PC-3 (cell line): ENCODE results near the gene ZEB2. TPM values are rescaled to one million over a fixed set of nuclear protein-coding genes. Genes with fewer than 3 reads are reported as not detected.

Experiments
- ATAC-seq: fragments of 200-7000 bp; cut with Tn5 transposase; 2 replicates; pipeline ENCODE4 v1.9.1; 2020; ENCODE audit warnings: mild to moderate bottlenecking, moderate library complexity
- BruUV-seq: library from RNA; stranded (reverse); fragments of 400-500 nt; replicated peaks from 2 replicates; lab custom pipeline; 2021; lab: Mats Ljungman, UMichigan
- CTCF ChIA-PET: fragments of 300-600 bp; sonication (Branson Sonifier 250); formaldehyde crosslinking; loops from one replicate; lab custom pipeline; 2022; ENCODE audit warnings: antibody characterized with exemption; lab: Charles Lee
- POLR2A ChIA-PET: fragments of 300-600 bp; sonication (Branson Sonifier 250); formaldehyde crosslinking; loops from one replicate; lab custom pipeline; 2022; ENCODE audit warnings: antibody characterized with exemption; ENCODE audit not compliant: unreplicated experiment; lab: Charles Lee
- DNase-seq: peaks from one replicate; pipeline ENCODE4 v3.0.0-alpha.2; 2015
- H2AFZ ChIP-seq: fragments of 300-600 bp; sonication (generic); 2 replicates; pipeline ENCODE4 v1.6.0; 2016; ENCODE audit warnings: antibody characterized with exemption, low read length
- H3F3A ChIP-seq: fragments of 300-600 bp; sonication (generic); one replicate; pipeline ENCODE4 v1.6.0; 2017; ENCODE audit warnings: antibody characterized with exemption, low read length, control low read depth, mild to moderate bottlenecking; ENCODE audit not compliant: unreplicated experiment
- H3K27ac ChIP-seq: fragments of 300-600 bp; sonication (generic); 2 replicates; pipeline ENCODE4 v1.5.1; 2016; ENCODE audit warnings: mild to moderate bottlenecking, low read length
- H3K27me3 ChIP-seq: fragments of 300-600 bp; sonication (generic); 2 replicates; pipeline ENCODE4 v1.6.1; 2016; ENCODE audit warnings: low read length, mixed read lengths
- H3K36me3 ChIP-seq: fragments of 300-600 bp; sonication (generic); 2 replicates; pipeline ENCODE4 v1.6.1; 2016; ENCODE audit warnings: low read depth, mixed run types, low read length, mixed read lengths
- H3K4me1 ChIP-seq: fragments of 300-600 bp; sonication (generic); 2 replicates; pipeline ENCODE4 v1.5.1; 2016; ENCODE audit warnings: low read length; ENCODE audit not compliant: insufficient read depth
- H3K4me2 ChIP-seq: fragments of 300-600 bp; sonication (generic); 2 replicates; pipeline ENCODE4 v1.6.0; 2016; ENCODE audit warnings: low read length
- H3K4me3 ChIP-seq: fragments of 300-600 bp; sonication (generic); 2 replicates; pipeline ENCODE4 v1.5.1; 2016; ENCODE audit warnings: mild to moderate bottlenecking, low read length, mixed read lengths
- H3K79me2 ChIP-seq: fragments of 300-600 bp; sonication (generic); 2 replicates; pipeline ENCODE4 v1.6.1; 2017; ENCODE audit warnings: low read length, mixed read lengths
- H3K9ac ChIP-seq: fragments of 300-600 bp; sonication (generic); 2 replicates; pipeline ENCODE4 v1.6.0; 2016; ENCODE audit warnings: mild to moderate bottlenecking, low read length
- H3K9me2 ChIP-seq: fragments of 300-600 bp; sonication (generic); replicated peaks from 2 replicates; pipeline ENCODE4 v1.6.1; 2016; ENCODE audit warnings: mixed run types, low read length, mixed read lengths
- H3K9me3 ChIP-seq: fragments of 300-600 bp; sonication (generic); 2 replicates; pipeline ENCODE4 v1.6.1; 2016; ENCODE audit warnings: low read length, mixed read lengths
- H4K20me1 ChIP-seq: fragments of 300-600 bp; sonication (generic); 2 replicates; pipeline ENCODE4 v1.6.1; 2016; ENCODE audit warnings: low read length, mixed read lengths
- CTCF ChIP-seq: fragments of 300-600 bp; sonication (generic); conservative IDR thresholded peaks from 2 replicates; pipeline ENCODE4 v1.5.1; 2017; ENCODE audit warnings: antibody characterized with exemption, low read depth, mild to moderate bottlenecking, low read length
- EZH2 ChIP-seq: fragments of 300-600 bp; sonication (generic); IDR thresholded peaks from one replicate; pipeline ENCODE4 v1.6.1; 2017; ENCODE audit warnings: antibody characterized with exemption, mild to moderate bottlenecking, low read length; ENCODE audit not compliant: unreplicated experiment
- EZH2phosphoT487 ChIP-seq: fragments of 300-600 bp; sonication (generic); IDR thresholded peaks from 2 replicates; pipeline ENCODE4 v1.6.1; 2018; ENCODE audit warnings: mild to moderate bottlenecking, antibody characterized with exemption, low read length, borderline replicate concordance
- intact Hi-C: fragments of 100-400 bp; cut with micrococcal nuclease; formaldehyde crosslinking; loops from 2 replicates; pipeline ENCODE4 v1.9.0; 2023
- total RNA-seq: library from RNA; depleted of rRNA; stranded (reverse); fragments of >200 nt; gene quantifications from 2 replicates; pipeline ENCODE4 v1.2.3, GENCODE V29; 2014

ZEB2 gene
- total RNA-seq, 1 experiment from 2014 or later = 1.1 TPM

- Histone ChIP-seq H2AFZ (no peak overlapping the region), H3K79me2 (no peaks in the 10 kb centered on the region), H3K9me2 (no peaks in the 10 kb centered on the region), H3K4me2 (no peak overlapping the region), H3K27me3 (no peaks in the 10 kb centered on the region), H4K20me1 (no peaks in the 10 kb centered on the region), H3K36me3 (no peaks in the 10 kb centered on the region), H3K9ac (no peak overlapping the region), H3K4me1 (peaks cover 19% of the 10 kb centered on the region), H3K27ac (no peak overlapping the region), H3K4me3 (no peak overlapping the region), H3K9me3 (no peaks in the 10 kb centered on the region), H3F3A (no peaks in the 10 kb centered on the region)
- ChIA-PET CTCF (no interaction called here), POLR2A (no interaction called here)
- TF ChIP-seq CTCF (no peak), EZH2phosphoT487 (no peak), EZH2 (no peak)
- intact Hi-C loops = no loop called here
- no TSS peak for BruUV-seq
- DNase-seq (no peak), ATAC-seq (no peak)
Measured at GRCh38 chr2:144419218-144419617, 100.7 kb downstream of the ZEB2 start.

GRCh38 chr2:144415386-144415785 lies 104.5 kb downstream of the ZEB2 start:
- POLR2A ChIA-PET = no interaction called here
- BruUV-seq = no TSS peak
- H3K4me3 ChIP-seq = no peak overlapping the region
- no peaks in the 10 kb centered on the region for H3K9me2 ChIP-seq
- no peaks in the 10 kb centered on the region for H3F3A ChIP-seq
- H3K27ac ChIP-seq = peak overlapping the region; percentile 69
- ATAC-seq (peak; percentile 58), DNase-seq (peak; percentile 55)
- TF ChIP-seq CTCF (no peak), EZH2phosphoT487 (no peak), EZH2 (no peak)
- no peaks in the 10 kb centered on the region for H4K20me1 ChIP-seq
- H3K36me3 ChIP-seq = no peaks in the 10 kb centered on the region
- intact Hi-C loops = no loop called here
- no peaks in the 10 kb centered on the region for H3K27me3 ChIP-seq
- H3K4me1 ChIP-seq = peaks cover 26% of the 10 kb centered on the region
- H3K9ac ChIP-seq = no peak overlapping the region
- no peaks in the 10 kb centered on the region for H3K79me2 ChIP-seq
- CTCF ChIA-PET = interaction anchor here (0.6 kb wide), 1 partner anchor 13 kb away, joined by 6 read pairs; no protein-coding TSS in a partner anchor
- H3K9me3 ChIP-seq = no peaks in the 10 kb centered on the region
- peak overlapping the region; percentile 36 for H3K4me2 ChIP-seq
- no peak overlapping the region for H2AFZ ChIP-seq

GRCh38 chr2:144414324-144414845 lies 105.5 kb downstream of the ZEB2 start:
- Histone ChIP-seq H3K27ac (peak overlapping the region; percentile 81), H3K4me1 (peaks cover 26% of the 10 kb centered on the region), H3K27me3 (no peaks in the 10 kb centered on the region), H3K9me2 (no peaks in the 10 kb centered on the region), H3K4me2 (peak overlapping the region; percentile 47), H2AFZ (no peak overlapping the region), H4K20me1 (no peaks in the 10 kb centered on the region), H3K9me3 (no peaks in the 10 kb centered on the region), H3K4me3 (no peak overlapping the region), H3K9ac (peak overlapping the region; percentile 38; the same call in 1 of the 2 replicates), H3K79me2 (no peaks in the 10 kb centered on the region), H3F3A (no peaks in the 10 kb centered on the region), H3K36me3 (no peaks in the 10 kb centered on the region)
- ChIA-PET CTCF (no interaction called here), POLR2A (interaction anchor here (0.5 kb wide), 1 partner anchor 40 kb away, joined by 3 read pairs; no protein-coding TSS in a partner anchor)
- TF ChIP-seq CTCF = no peak
- TF ChIP-seq EZH2 = no peak
- no peak for TF ChIP-seq EZH2phosphoT487
- intact Hi-C loops = no loop called here
- ATAC-seq (peak; percentile 94), DNase-seq (peak; percentile 86)
- no TSS peak for BruUV-seq
